ENCODE data around the gene OLIG2. TPM values are rescaled to one million over a fixed set of nuclear protein-coding genes. Genes with fewer than 3 reads are reported as not detected.

OLIG2 gene
- total and polyA plus RNA-seq, 2 experiments from 2014 or later: 0.15 to 1.4 TPM

GRCh38 chr21:33041981-33042380 lies 16.2 kb downstream of the OLIG2 start:
- peaks cover 6% of the 10 kb centered on the region for H3K27me3 Mint-ChIP-seq (ENCODE audit: insufficient read depth, low read depth, poor library complexity)
- TF ChIP-seq EZH2 (IDR thresholded peaks at IDR 0.05; ENCODE audit: low read depth, unreplicated experiment): no peak
- no peak for TF ChIP-seq ZNF331 (CRISPR knock-in tag; IDR thresholded peaks at IDR 0.05; ENCODE audit: low read depth)
- Histone ChIP-seq H3K4me2 (no peak overlapping the region), H3F3A (replicated peaks; ENCODE audit: low read depth) (no peaks in the 10 kb centered on the region), H3K36me3 (ENCODE audit: insufficient read depth) (no peaks in the 10 kb centered on the region), H4K20me1 (replicated peaks; ENCODE audit: insufficient read depth) (no peaks in the 10 kb centered on the region), H3K4me3 (no peak overlapping the region), H3K4me1 (ENCODE audit: insufficient read depth) (peaks cover 15% of the 10 kb centered on the region), H3K27me3 (ENCODE audit: insufficient read depth) (peaks cover 21% of the 10 kb centered on the region), H2AFZ (no peak overlapping the region), H3K27ac (ENCODE audit: low read depth) (no peak overlapping the region), H3K9me2 (ENCODE audit: insufficient read depth) (no peaks in the 10 kb centered on the region), H3K79me2 (replicated peaks; ENCODE audit: insufficient read depth) (no peaks in the 10 kb centered on the region)
- DNase-seq (ENCODE audit: low spot score) (no peak), ATAC-seq (no peak)
- H3K9me3 Mint-ChIP-seq: no peaks in the 10 kb centered on the region
- H3K27ac Mint-ChIP-seq: no peak overlapping the region
- no peaks in the 10 kb centered on the region for H3K36me3 Mint-ChIP-seq (ENCODE audit: low read depth)
- no peak overlapping the region for H3K4me3 Mint-ChIP-seq
- peaks cover 25% of the 10 kb centered on the region for H3K4me1 Mint-ChIP-seq

- no peaks in the 10 kb centered on the region for H3K36me3 ChIP-seq (ENCODE audit: insufficient read depth)
- H3K9me3 Mint-ChIP-seq: no peaks in the 10 kb centered on the region
- no peak overlapping the region for H3K4me2 ChIP-seq
- H3K27ac Mint-ChIP-seq: no peak overlapping the region
- TF ChIP-seq CTCF (conservative IDR thresholded peaks at IDR 0.05; ENCODE audit: low read depth in 2 of 2): no peak
- peaks cover 13% of the 10 kb centered on the region for H3K27me3 ChIP-seq (ENCODE audit: insufficient read depth)
- H3K36me3 Mint-ChIP-seq (ENCODE audit: low read depth): no peaks in the 10 kb centered on the region
- ATAC-seq (no peak), DNase-seq (ENCODE audit: low spot score) (no peak)
- H3K4me1 Mint-ChIP-seq: peaks cover 20% of the 10 kb centered on the region
- H3K79me2 ChIP-seq (replicated peaks; ENCODE audit: insufficient read depth): no peaks in the 10 kb centered on the region
- peaks cover 15% of the 10 kb centered on the region for H3K4me1 ChIP-seq (ENCODE audit: insufficient read depth)
- no peaks in the 10 kb centered on the region for H3F3A ChIP-seq (replicated peaks; ENCODE audit: low read depth)
- no peaks in the 10 kb centered on the region for H3K9me2 ChIP-seq (ENCODE audit: insufficient read depth)
- no peak overlapping the region for H2AFZ ChIP-seq
- no peak overlapping the region for H3K4me3 ChIP-seq
- H3K27me3 Mint-ChIP-seq (ENCODE audit: insufficient read depth, low read depth, poor library complexity): peaks cover 6% of the 10 kb centered on the region
- H3K27ac ChIP-seq (ENCODE audit: low read depth): no peak overlapping the region
- H4K20me1 ChIP-seq (replicated peaks; ENCODE audit: insufficient read depth): no peaks in the 10 kb centered on the region
- H3K4me3 Mint-ChIP-seq: no peak overlapping the region
Measured at GRCh38 chr21:33042812-33043211, 17.1 kb downstream of the OLIG2 start.

GRCh38 chr21:33046455-33046854 lies 20.7 kb downstream of the OLIG2 start:
- H3K36me3 Mint-ChIP-seq (ENCODE audit: low read depth): no peaks in the 10 kb centered on the region
- Histone ChIP-seq H3K27me3 (ENCODE audit: insufficient read depth) (0 out of 2 replicates have a peak, but pooled peaks cover 7% of the 10 kb centered on the region), H3K9me2 (ENCODE audit: insufficient read depth) (no peaks in the 10 kb centered on the region), H2AFZ (no peak overlapping the region; the same call in 1 of the 2 replicates), H3K4me1 (ENCODE audit: insufficient read depth) (peaks cover 15% of the 10 kb centered on the region), H3K27ac (ENCODE audit: low read depth) (no peak overlapping the region), H3K4me3 (no peak overlapping the region), H4K20me1 (replicated peaks; ENCODE audit: insufficient read depth) (no peaks in the 10 kb centered on the region), H3K79me2 (replicated peaks; ENCODE audit: insufficient read depth) (no peaks in the 10 kb centered on the region), H3F3A (replicated peaks; ENCODE audit: low read depth) (no peaks in the 10 kb centered on the region), H3K4me2 (no peak overlapping the region; the same call in 1 of the 2 replicates), H3K36me3 (ENCODE audit: insufficient read depth) (no peaks in the 10 kb centered on the region)
- DNase-seq (ENCODE audit: low spot score): peak; percentile 39
- H3K4me3 Mint-ChIP-seq: no peak overlapping the region
- peaks cover 22% of the 10 kb centered on the region for H3K4me1 Mint-ChIP-seq
- no peak overlapping the region for H3K27ac Mint-ChIP-seq
- H3K27me3 Mint-ChIP-seq (ENCODE audit: insufficient read depth, low read depth, poor library complexity): peaks cover 2% of the 10 kb centered on the region
- peak; percentile 38; the same call in 2 of the 3 replicates for ATAC-seq
- no peaks in the 10 kb centered on the region for H3K9me3 Mint-ChIP-seq
- no peak for TF ChIP-seq EZH2phosphoT487 (IDR thresholded peaks at IDR 0.05; ENCODE audit: unreplicated experiment)
- no peak for TF ChIP-seq JUNB (IDR thresholded peaks at IDR 0.05; ENCODE audit: unreplicated experiment)
- no peak for TF ChIP-seq STAT1 (IDR thresholded peaks at IDR 0.05; ENCODE audit: unreplicated experiment)
- no peak for TF ChIP-seq POLR2AphosphoS5 (IDR thresholded peaks at IDR 0.05; ENCODE audit: low read depth)
- no peak for TF ChIP-seq CREB1 (CRISPR knock-in tag; IDR thresholded peaks at IDR 0.05; ENCODE audit: low read depth)
- no peak for TF ChIP-seq ETS1 (IDR thresholded peaks at IDR 0.05)
- TF ChIP-seq EZH2 (IDR thresholded peaks at IDR 0.05; ENCODE audit: low read depth, unreplicated experiment): no peak
- no peak for TF ChIP-seq ZNF331 (CRISPR knock-in tag; IDR thresholded peaks at IDR 0.05; ENCODE audit: low read depth)
- no peak for TF ChIP-seq ZNF114 (CRISPR knock-in tag; IDR thresholded peaks at IDR 0.05)
